ENCODE data around the gene PEPD. TPM values are rescaled to one million over a fixed set of nuclear protein-coding genes. Genes with fewer than 3 reads are reported as not detected.

The PEPD gene
- polyA plus RNA-seq, 4 donors = 159 to 1,330 (median 491) TPM

GRCh38 chr19:33405553-33406461, 115.8 kb downstream of the PEPD start:
- FAIRE-seq (no peak), DNase-seq (no peak)
- 79 to 82% (median 82%) methylated on average over 34 of the region's 34 CpGs for WGBS, 3 donors
- Histone ChIP-seq H3K9me3 (ENCODE audit: control insufficient read depth in 2 of 2, insufficient read depth in 1 of 2, low read depth in 1 of 2, low read length in 1 of 2) (no peaks in the 10 kb centered on the region), H3K27me3 (ENCODE audit: control insufficient read depth in 3 of 3, insufficient read depth in 3 of 3, low read length in 3 of 3) (no peaks in the 10 kb centered on the region), H3K27ac (ENCODE audit: low read depth in 1 of 3, low read length in 2 of 3) (no peak overlapping the region), H3K36me3 (ENCODE audit: control insufficient read depth in 3 of 3, insufficient read depth in 2 of 3, low read depth in 1 of 3, low read length in 3 of 3) (peaks cover 0 to 76% (median 0%) of the 10 kb centered on the region in 3 donors), H3K4me1 (ENCODE audit: control insufficient read depth in 3 of 3, insufficient read depth in 2 of 3, low read depth in 1 of 3, low read length in 2 of 3) (peaks cover 0 to 54% (median 5%) of the 10 kb centered on the region in 3 donors), H3K4me3 (ENCODE audit: low read depth in 1 of 3, low read length in 3 of 3) (no peak overlapping the region)

GRCh38 chr19:33405254-33405552, 116.4 kb downstream of the PEPD start:
- Histone ChIP-seq H3K9me3 (ENCODE audit: control insufficient read depth in 2 of 2, insufficient read depth in 1 of 2, low read depth in 1 of 2, low read length in 1 of 2) (no peaks in the 10 kb centered on the region), H3K36me3 (ENCODE audit: control insufficient read depth in 3 of 3, insufficient read depth in 2 of 3, low read depth in 1 of 3, low read length in 3 of 3) (peaks cover 0 to 76% (median 0%) of the 10 kb centered on the region in 3 donors), H3K4me1 (ENCODE audit: control insufficient read depth in 3 of 3, insufficient read depth in 2 of 3, low read depth in 1 of 3, low read length in 2 of 3) (peaks cover 0 to 60% (median 5%) of the 10 kb centered on the region in 3 donors), H3K27me3 (ENCODE audit: control insufficient read depth in 3 of 3, insufficient read depth in 3 of 3, low read length in 3 of 3) (no peaks in the 10 kb centered on the region), H3K4me3 (ENCODE audit: low read depth in 1 of 3, low read length in 3 of 3) (no peak overlapping the region), H3K27ac (ENCODE audit: low read depth in 1 of 3, low read length in 2 of 3) (peak overlapping the region in 1 of 3 donors; percentile 21)
- WGBS, 3 donors = 70 to 83% (median 78%) methylated on average over 8 of the region's 8 CpGs
- FAIRE-seq (no peak), DNase-seq (no peak)

GRCh38 chr19:33404506-33405253, 116.9 kb downstream of the PEPD start:
- peaks cover 0 to 65% (median 5%) of the 10 kb centered on the region in 3 donors for H3K4me1 ChIP-seq (ENCODE audit: control insufficient read depth in 3 of 3, insufficient read depth in 2 of 3, low read depth in 1 of 3, low read length in 2 of 3)
- H3K27me3 ChIP-seq (ENCODE audit: control insufficient read depth in 3 of 3, insufficient read depth in 3 of 3, low read length in 3 of 3) = no peaks in the 10 kb centered on the region
- H3K36me3 ChIP-seq (ENCODE audit: control insufficient read depth in 3 of 3, insufficient read depth in 2 of 3, low read depth in 1 of 3, low read length in 3 of 3) = peaks cover 0 to 74% (median 0%) of the 10 kb centered on the region in 3 donors
- peak overlapping the region in 2 of 3 donors; percentile 82 to 100 for H3K27ac ChIP-seq (ENCODE audit: low read depth in 1 of 3, low read length in 2 of 3)
- no peak for FAIRE-seq
- WGBS, 3 donors = 76 to 89% (median 88%) methylated on average over 18 of the region's 18 CpGs
- DNase-seq = no peak
- H3K9me3 ChIP-seq (ENCODE audit: control insufficient read depth in 2 of 2, insufficient read depth in 1 of 2, low read depth in 1 of 2, low read length in 1 of 2) = no peaks in the 10 kb centered on the region
- H3K4me3 ChIP-seq (ENCODE audit: low read depth in 1 of 3, low read length in 3 of 3) = no peak overlapping the region

GRCh38 chr19:33403973-33404304, 117.7 kb downstream of the PEPD start:
- DNase-seq (no peak), FAIRE-seq (no peak)
- peaks cover 0 to 65% (median 5%) of the 10 kb centered on the region in 3 donors for H3K4me1 ChIP-seq (ENCODE audit: control insufficient read depth in 3 of 3, insufficient read depth in 2 of 3, low read depth in 1 of 3, low read length in 2 of 3)
- no peak overlapping the region for H3K4me3 ChIP-seq (ENCODE audit: low read depth in 1 of 3, low read length in 3 of 3)
- H3K27ac ChIP-seq (ENCODE audit: low read depth in 1 of 3, low read length in 2 of 3) = peak overlapping the region; percentile 51 to 100 (median 82)
- H3K36me3 ChIP-seq (ENCODE audit: control insufficient read depth in 3 of 3, insufficient read depth in 2 of 3, low read depth in 1 of 3, low read length in 3 of 3) = peaks cover 0 to 75% (median 2%) of the 10 kb centered on the region in 3 donors
- no peaks in the 10 kb centered on the region for H3K27me3 ChIP-seq (ENCODE audit: control insufficient read depth in 3 of 3, insufficient read depth in 3 of 3, low read length in 3 of 3)
- H3K9me3 ChIP-seq (ENCODE audit: control insufficient read depth in 2 of 2, insufficient read depth in 1 of 2, low read depth in 1 of 2, low read length in 1 of 2) = no peaks in the 10 kb centered on the region
- WGBS, 3 donors = 40 to 55% (median 53%) methylated on average over 6 of the region's 6 CpGs

GRCh38 chr19:33403221-33403972, 118.2 kb downstream of the PEPD start:
- Histone ChIP-seq H3K4me3 (ENCODE audit: low read depth in 1 of 3, low read length in 3 of 3) (no peak overlapping the region), H3K36me3 (ENCODE audit: control insufficient read depth in 3 of 3, insufficient read depth in 2 of 3, low read depth in 1 of 3, low read length in 3 of 3) (peaks cover 0 to 79% (median 2%) of the 10 kb centered on the region in 3 donors), H3K27ac (ENCODE audit: low read depth in 1 of 3, low read length in 2 of 3) (peak overlapping the region; percentile 76 to 100 (median 82)), H3K9me3 (ENCODE audit: control insufficient read depth in 2 of 2, insufficient read depth in 1 of 2, low read depth in 1 of 2, low read length in 1 of 2) (no peaks in the 10 kb centered on the region), H3K4me1 (ENCODE audit: control insufficient read depth in 3 of 3, insufficient read depth in 2 of 3, low read depth in 1 of 3, low read length in 2 of 3) (peaks cover 0 to 65% (median 5%) of the 10 kb centered on the region in 3 donors), H3K27me3 (ENCODE audit: control insufficient read depth in 3 of 3, insufficient read depth in 3 of 3, low read length in 3 of 3) (no peaks in the 10 kb centered on the region)
- DNase-seq (peak; percentile 96), FAIRE-seq (no peak)
- WGBS, 3 donors = 26 to 53% (median 42%) methylated on average over 18 of the region's 18 CpGs

- FAIRE-seq (no peak), DNase-seq (peak in 1 of 2 donors; percentile 61)
- H3K9me3 ChIP-seq (ENCODE audit: control insufficient read depth in 2 of 2, insufficient read depth in 1 of 2, low read depth in 1 of 2, low read length in 1 of 2) = no peaks in the 10 kb centered on the region
- H3K36me3 ChIP-seq (ENCODE audit: control insufficient read depth in 3 of 3, insufficient read depth in 2 of 3, low read depth in 1 of 3, low read length in 3 of 3) = peaks cover 0 to 80% (median 2%) of the 10 kb centered on the region in 3 donors
- 63 to 68% (median 66%) methylated on average over 18 of the region's 18 CpGs for WGBS, 3 donors
- H3K27ac ChIP-seq (ENCODE audit: low read depth in 1 of 3, low read length in 2 of 3) = peak overlapping the region; percentile 32 to 100 (median 76)
- no peaks in the 10 kb centered on the region for H3K27me3 ChIP-seq (ENCODE audit: control insufficient read depth in 3 of 3, insufficient read depth in 3 of 3, low read length in 3 of 3)
- H3K4me3 ChIP-seq (ENCODE audit: low read depth in 1 of 3, low read length in 3 of 3) = no peak overlapping the region
- H3K4me1 ChIP-seq (ENCODE audit: control insufficient read depth in 3 of 3, insufficient read depth in 2 of 3, low read depth in 1 of 3, low read length in 2 of 3) = peaks cover 0 to 65% (median 5%) of the 10 kb centered on the region in 3 donors
Measured at GRCh38 chr19:33402421-33403220, 119.0 kb downstream of the PEPD start.

GRCh38 chr19:33401683-33402420, 119.7 kb downstream of the PEPD start:
- DNase-seq = no peak
- Histone ChIP-seq H3K9me3 (ENCODE audit: control insufficient read depth in 2 of 2, insufficient read depth in 1 of 2, low read depth in 1 of 2, low read length in 1 of 2) (no peaks in the 10 kb centered on the region), H3K36me3 (ENCODE audit: control insufficient read depth in 3 of 3, insufficient read depth in 2 of 3, low read depth in 1 of 3, low read length in 3 of 3) (peaks cover 0 to 78% (median 2%) of the 10 kb centered on the region in 3 donors), H3K4me3 (ENCODE audit: low read depth in 1 of 3, low read length in 3 of 3) (no peak overlapping the region), H3K4me1 (ENCODE audit: control insufficient read depth in 3 of 3, insufficient read depth in 2 of 3, low read depth in 1 of 3, low read length in 2 of 3) (peaks cover 0 to 63% (median 5%) of the 10 kb centered on the region in 3 donors), H3K27ac (ENCODE audit: low read depth in 1 of 3, low read length in 2 of 3) (peak overlapping the region in 1 of 3 donors; percentile 100), H3K27me3 (ENCODE audit: control insufficient read depth in 3 of 3, insufficient read depth in 3 of 3, low read length in 3 of 3) (no peaks in the 10 kb centered on the region)
- 75 to 89% (median 79%) methylated on average over 29 to 30 of the region's 30 CpGs for WGBS, 3 donors
- FAIRE-seq = no peak
